ENCODE data around the gene DENND1A. TPM values are rescaled to one million over a fixed set of nuclear protein-coding genes. Genes with fewer than 3 reads are reported as not detected.

DENND1A gene
- total RNA-seq, 1 donor from 2014 or later: 13.9 TPM

GRCh38 chr9:123630233-123630632 is 299.7 kb downstream of the DENND1A start:
- H3K9me3 Mint-ChIP-seq (ENCODE audit: unreplicated experiment): no peaks in the 10 kb centered on the region
- no peak overlapping the region for H3K27ac Mint-ChIP-seq (ENCODE audit: unreplicated experiment)
- no peak for DNase-seq
- H3K36me3 Mint-ChIP-seq (ENCODE audit: unreplicated experiment): peaks cover 6% of the 10 kb centered on the region
- peaks cover 21% of the 10 kb centered on the region for H3K4me1 Mint-ChIP-seq (ENCODE audit: low read depth, unreplicated experiment)
- H3K4me3 Mint-ChIP-seq (ENCODE audit: unreplicated experiment): no peak overlapping the region
- no peaks in the 10 kb centered on the region for H3K27me3 Mint-ChIP-seq (ENCODE audit: unreplicated experiment)
- no peak for TF ChIP-seq CTCF (IDR thresholded peaks at IDR 0.05; ENCODE audit: partially characterized antibody, unreplicated experiment)

DNA sequence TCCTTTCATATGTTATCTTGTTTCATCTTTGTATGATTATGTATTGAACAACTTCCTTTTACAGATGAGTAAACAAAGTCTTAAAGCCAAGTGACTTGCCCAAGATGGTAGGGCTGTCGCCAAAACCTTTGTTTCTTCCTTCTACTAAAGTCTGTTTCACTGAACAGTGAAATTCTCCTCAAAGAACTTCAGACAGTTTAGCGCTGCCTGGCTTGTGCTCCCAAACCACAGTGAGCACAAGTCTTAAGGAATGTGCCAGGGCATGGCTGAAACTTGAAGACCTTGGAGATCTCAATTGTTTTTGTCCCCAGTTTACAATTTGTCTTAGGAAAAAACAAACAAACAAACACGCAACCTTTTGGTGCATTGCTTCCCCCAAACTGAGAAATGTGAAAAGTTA is 300.4 kb downstream of the DENND1A start:
- no peak for TF ChIP-seq CTCF (IDR thresholded peaks at IDR 0.05; ENCODE audit: partially characterized antibody, unreplicated experiment)
- H3K27me3 Mint-ChIP-seq (ENCODE audit: unreplicated experiment): no peaks in the 10 kb centered on the region
- no peak overlapping the region for H3K27ac Mint-ChIP-seq (ENCODE audit: unreplicated experiment)
- H3K4me3 Mint-ChIP-seq (ENCODE audit: unreplicated experiment): no peak overlapping the region
- H3K36me3 Mint-ChIP-seq (ENCODE audit: unreplicated experiment): peaks cover 6% of the 10 kb centered on the region
- no peak for DNase-seq
- no peaks in the 10 kb centered on the region for H3K9me3 Mint-ChIP-seq (ENCODE audit: unreplicated experiment)
- peaks cover 21% of the 10 kb centered on the region for H3K4me1 Mint-ChIP-seq (ENCODE audit: low read depth, unreplicated experiment)

GRCh38 chr9:123622711-123623241 is 307.1 kb downstream of the DENND1A start:
- no peaks in the 10 kb centered on the region for H3K27me3 Mint-ChIP-seq (ENCODE audit: unreplicated experiment)

GRCh38 chr9:123620239-123620638 is 309.7 kb downstream of the DENND1A start:
- Mint-ChIP-seq H3K27me3 (ENCODE audit: unreplicated experiment) (no peaks in the 10 kb centered on the region), H3K4me1 (ENCODE audit: low read depth, unreplicated experiment) (no peaks in the 10 kb centered on the region), H3K4me3 (ENCODE audit: unreplicated experiment) (no peak overlapping the region), H3K9me3 (ENCODE audit: unreplicated experiment) (peaks cover 3% of the 10 kb centered on the region), H3K36me3 (ENCODE audit: unreplicated experiment) (no peaks in the 10 kb centered on the region), H3K27ac (ENCODE audit: unreplicated experiment) (no peak overlapping the region)
- DNase-seq: no peak
- no peak for TF ChIP-seq CTCF (IDR thresholded peaks at IDR 0.05; ENCODE audit: partially characterized antibody, unreplicated experiment)

More at GRCh38 chr9:123622711-123623241, 307.1 kb downstream of the DENND1A start:
- no peak for TF ChIP-seq CTCF (IDR thresholded peaks at IDR 0.05; ENCODE audit: partially characterized antibody, unreplicated experiment)
- H3K27ac Mint-ChIP-seq (ENCODE audit: unreplicated experiment): no peak overlapping the region
- H3K9me3 Mint-ChIP-seq (ENCODE audit: unreplicated experiment): peaks cover 1% of the 10 kb centered on the region
- H3K4me1 Mint-ChIP-seq (ENCODE audit: low read depth, unreplicated experiment): peaks cover 3% of the 10 kb centered on the region
- H3K4me3 Mint-ChIP-seq (ENCODE audit: unreplicated experiment): no peak overlapping the region
- no peak for DNase-seq
- no peaks in the 10 kb centered on the region for H3K36me3 Mint-ChIP-seq (ENCODE audit: unreplicated experiment)

GRCh38 chr9:123617952-123618678 is 311.8 kb downstream of the DENND1A start:
- no peaks in the 10 kb centered on the region for H3K4me1 Mint-ChIP-seq (ENCODE audit: low read depth, unreplicated experiment)
- DNase-seq: no peak
- TF ChIP-seq CTCF (IDR thresholded peaks at IDR 0.05; ENCODE audit: partially characterized antibody, unreplicated experiment): no peak
- H3K27me3 Mint-ChIP-seq (ENCODE audit: unreplicated experiment): no peaks in the 10 kb centered on the region
- H3K4me3 Mint-ChIP-seq (ENCODE audit: unreplicated experiment): no peak overlapping the region
- H3K36me3 Mint-ChIP-seq (ENCODE audit: unreplicated experiment): no peaks in the 10 kb centered on the region
- no peak overlapping the region for H3K27ac Mint-ChIP-seq (ENCODE audit: unreplicated experiment)
- H3K9me3 Mint-ChIP-seq (ENCODE audit: unreplicated experiment): peaks cover 3% of the 10 kb centered on the region

Measured in glutamatergic neuron (in vitro differentiated cells).